HEK293 (cell line): Measurements from ENCODE around the gene MPPED1.

ENCODE experiments used
- SALL2 ChIP-seq: fragments of 450-650 bp; formaldehyde crosslinking; IDR thresholded peaks from 2 replicates; pipeline ENCODE4 v1.5.0; 2017; ENCODE audit warnings: missing biosample characterization, mild to moderate bottlenecking, missing genetic modification characterization, borderline replicate concordance
- ZNF114 ChIP-seq: fragments of 450-650 bp; formaldehyde crosslinking; IDR thresholded peaks from 2 replicates; pipeline ENCODE4 v1.5.0; 2017; ENCODE audit warnings: missing biosample characterization, missing genetic modification characterization
- ZNF335 ChIP-seq: fragments of 450-650 bp; formaldehyde crosslinking; conservative IDR thresholded peaks from 2 replicates; pipeline ENCODE4 v1.5.1; 2016; ENCODE audit warnings: missing biosample characterization, missing genetic modification characterization
- TF ChIP-seq, protein P1 (sequence below): fragments of 450-650 bp; formaldehyde crosslinking; IDR thresholded peaks from 2 replicates; pipeline ENCODE4 v1.5.1; 2016; ENCODE audit warnings: missing biosample characterization, missing genetic modification characterization
- TF ChIP-seq, protein P2 (sequence below): fragments of 450-650 bp; formaldehyde crosslinking; IDR thresholded peaks from 2 replicates; pipeline ENCODE4 v1.5.1; 2016; ENCODE audit warnings: missing biosample characterization, missing genetic modification characterization
- TF ChIP-seq, protein P3 (sequence below): fragments of 450-650 bp; formaldehyde crosslinking; IDR thresholded peaks from 2 replicates; pipeline ENCODE4 v1.5.1; 2017; ENCODE audit warnings: missing biosample characterization, missing genetic modification characterization

- TF ChIP-seq ZNF114 (no peak), ZNF335 (tag by site-specific recombination) (no peak), SALL2 (tag by site-specific recombination) (peak; percentile 71; the same call in 1 of the 2 replicates)
- TF ChIP-seq, protein P1, sequence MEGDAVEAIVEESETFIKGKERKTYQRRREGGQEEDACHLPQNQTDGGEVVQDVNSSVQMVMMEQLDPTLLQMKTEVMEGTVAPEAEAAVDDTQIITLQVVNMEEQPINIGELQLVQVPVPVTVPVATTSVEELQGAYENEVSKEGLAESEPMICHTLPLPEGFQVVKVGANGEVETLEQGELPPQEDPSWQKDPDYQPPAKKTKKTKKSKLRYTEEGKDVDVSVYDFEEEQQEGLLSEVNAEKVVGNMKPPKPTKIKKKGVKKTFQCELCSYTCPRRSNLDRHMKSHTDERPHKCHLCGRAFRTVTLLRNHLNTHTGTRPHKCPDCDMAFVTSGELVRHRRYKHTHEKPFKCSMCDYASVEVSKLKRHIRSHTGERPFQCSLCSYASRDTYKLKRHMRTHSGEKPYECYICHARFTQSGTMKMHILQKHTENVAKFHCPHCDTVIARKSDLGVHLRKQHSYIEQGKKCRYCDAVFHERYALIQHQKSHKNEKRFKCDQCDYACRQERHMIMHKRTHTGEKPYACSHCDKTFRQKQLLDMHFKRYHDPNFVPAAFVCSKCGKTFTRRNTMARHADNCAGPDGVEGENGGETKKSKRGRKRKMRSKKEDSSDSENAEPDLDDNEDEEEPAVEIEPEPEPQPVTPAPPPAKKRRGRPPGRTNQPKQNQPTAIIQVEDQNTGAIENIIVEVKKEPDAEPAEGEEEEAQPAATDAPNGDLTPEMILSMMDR (tag by site-specific recombination): no peak
- TF ChIP-seq, protein P2, sequence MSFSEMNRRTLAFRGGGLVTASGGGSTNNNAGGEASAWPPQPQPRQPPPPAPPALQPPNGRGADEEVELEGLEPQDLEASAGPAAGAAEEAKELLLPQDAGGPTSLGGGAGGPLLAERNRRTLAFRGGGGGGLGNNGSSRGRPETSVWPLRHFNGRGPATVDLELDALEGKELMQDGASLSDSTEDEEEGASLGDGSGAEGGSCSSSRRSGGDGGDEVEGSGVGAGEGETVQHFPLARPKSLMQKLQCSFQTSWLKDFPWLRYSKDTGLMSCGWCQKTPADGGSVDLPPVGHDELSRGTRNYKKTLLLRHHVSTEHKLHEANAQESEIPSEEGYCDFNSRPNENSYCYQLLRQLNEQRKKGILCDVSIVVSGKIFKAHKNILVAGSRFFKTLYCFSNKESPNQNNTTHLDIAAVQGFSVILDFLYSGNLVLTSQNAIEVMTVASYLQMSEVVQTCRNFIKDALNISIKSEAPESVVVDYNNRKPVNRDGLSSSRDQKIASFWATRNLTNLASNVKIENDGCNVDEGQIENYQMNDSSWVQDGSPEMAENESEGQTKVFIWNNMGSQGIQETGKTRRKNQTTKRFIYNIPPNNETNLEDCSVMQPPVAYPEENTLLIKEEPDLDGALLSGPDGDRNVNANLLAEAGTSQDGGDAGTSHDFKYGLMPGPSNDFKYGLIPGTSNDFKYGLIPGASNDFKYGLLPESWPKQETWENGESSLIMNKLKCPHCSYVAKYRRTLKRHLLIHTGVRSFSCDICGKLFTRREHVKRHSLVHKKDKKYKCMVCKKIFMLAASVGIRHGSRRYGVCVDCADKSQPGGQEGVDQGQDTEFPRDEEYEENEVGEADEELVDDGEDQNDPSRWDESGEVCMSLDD (tag by site-specific recombination): no peak
- TF ChIP-seq, protein P3, sequence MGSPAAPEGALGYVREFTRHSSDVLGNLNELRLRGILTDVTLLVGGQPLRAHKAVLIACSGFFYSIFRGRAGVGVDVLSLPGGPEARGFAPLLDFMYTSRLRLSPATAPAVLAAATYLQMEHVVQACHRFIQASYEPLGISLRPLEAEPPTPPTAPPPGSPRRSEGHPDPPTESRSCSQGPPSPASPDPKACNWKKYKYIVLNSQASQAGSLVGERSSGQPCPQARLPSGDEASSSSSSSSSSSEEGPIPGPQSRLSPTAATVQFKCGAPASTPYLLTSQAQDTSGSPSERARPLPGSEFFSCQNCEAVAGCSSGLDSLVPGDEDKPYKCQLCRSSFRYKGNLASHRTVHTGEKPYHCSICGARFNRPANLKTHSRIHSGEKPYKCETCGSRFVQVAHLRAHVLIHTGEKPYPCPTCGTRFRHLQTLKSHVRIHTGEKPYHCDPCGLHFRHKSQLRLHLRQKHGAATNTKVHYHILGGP (tag by site-specific recombination): peak; percentile 10; the same call in 1 of the 2 replicates
Measured at GRCh38 chr22:43504068-43504467, 92.3 kb downstream of the MPPED1 start.
